Tibial nerve (tissue), 4 donors: ENCODE measurements around the gene SUCLG2.

Experiments used
- EP300 ChIP-seq, 2 donors: sonication (generic); formaldehyde crosslinking; IDR thresholded peaks; one replicate each; pipeline ENCODE4 v1.6.1; 2017; ENCODE audit warnings: antibody characterized with exemption in 2 of 2, mild to moderate bottlenecking in 1 of 2
- POLR2A ChIP-seq, 2 donors: fragments of 450-650 bp; IDR thresholded peaks; one replicate each; pipeline ENCODE4 v1.6.1; 2017; ENCODE audit warnings: antibody characterized with exemption in 2 of 2, mild to moderate bottlenecking in 2 of 2, moderate library complexity in 2 of 2
- TF ChIP-seq, protein P1 (sequence below), 5 experiments: fragments of 200-600 bp in 3 of 5; fragments of 450-650 bp in 2 of 5; sonication (generic) in 3 of 5; IDR thresholded peaks; one replicate each; pipeline ENCODE4 v1.5.1; 2016 to 2019; ENCODE audit warnings: antibody characterized with exemption in 5 of 5, mild to moderate bottlenecking in 3 of 5, moderate library complexity in 2 of 5

- TF ChIP-seq POLR2A (IDR thresholded peaks at IDR 0.05) (no peak), EP300 (IDR thresholded peaks at IDR 0.05) (no peak)
- TF ChIP-seq, protein P1, sequence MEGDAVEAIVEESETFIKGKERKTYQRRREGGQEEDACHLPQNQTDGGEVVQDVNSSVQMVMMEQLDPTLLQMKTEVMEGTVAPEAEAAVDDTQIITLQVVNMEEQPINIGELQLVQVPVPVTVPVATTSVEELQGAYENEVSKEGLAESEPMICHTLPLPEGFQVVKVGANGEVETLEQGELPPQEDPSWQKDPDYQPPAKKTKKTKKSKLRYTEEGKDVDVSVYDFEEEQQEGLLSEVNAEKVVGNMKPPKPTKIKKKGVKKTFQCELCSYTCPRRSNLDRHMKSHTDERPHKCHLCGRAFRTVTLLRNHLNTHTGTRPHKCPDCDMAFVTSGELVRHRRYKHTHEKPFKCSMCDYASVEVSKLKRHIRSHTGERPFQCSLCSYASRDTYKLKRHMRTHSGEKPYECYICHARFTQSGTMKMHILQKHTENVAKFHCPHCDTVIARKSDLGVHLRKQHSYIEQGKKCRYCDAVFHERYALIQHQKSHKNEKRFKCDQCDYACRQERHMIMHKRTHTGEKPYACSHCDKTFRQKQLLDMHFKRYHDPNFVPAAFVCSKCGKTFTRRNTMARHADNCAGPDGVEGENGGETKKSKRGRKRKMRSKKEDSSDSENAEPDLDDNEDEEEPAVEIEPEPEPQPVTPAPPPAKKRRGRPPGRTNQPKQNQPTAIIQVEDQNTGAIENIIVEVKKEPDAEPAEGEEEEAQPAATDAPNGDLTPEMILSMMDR (IDR thresholded peaks at IDR 0.05) = no peak
These were observed 293.1 kb downstream of the SUCLG2 start for GRCh38 chr3:67361323-67361722.
